Right cardiac atrium (tissue), 5 donors: ENCODE data around the gene STT3A. TPM values are rescaled to one million over a fixed set of nuclear protein-coding genes. Genes with fewer than 3 reads are reported as not detected.

Experiments
- ATAC-seq, 2 donors: fragments of 200-7000 bp; cut with Tn5 transposase; one replicate each; pipeline versions ENCODE4 v1.8.0 to v1.9.1; 2020; ENCODE audit warnings: moderate library complexity in 2 of 2, mild to moderate bottlenecking in 1 of 2
- DNase-seq, 3 donors: peaks; one replicate each; pipeline ENCODE4 v3.0.0-alpha.2; 2020
- H3K27ac ChIP-seq: one replicate; pipeline ENCODE4 v1.5.1; 2013; ENCODE audit warnings: mild to moderate bottlenecking, low read length, control low read depth, moderate library complexity
- H3K27me3 ChIP-seq: one replicate; pipeline ENCODE4 v1.6.1; 2013; ENCODE audit not compliant: control insufficient read depth, insufficient read depth
- H3K4me1 ChIP-seq: one replicate; pipeline ENCODE4 v1.6.1; 2013; ENCODE audit warnings: low read length; ENCODE audit not compliant: control insufficient read depth, insufficient read depth
- H3K4me3 ChIP-seq: one replicate; pipeline ENCODE4 v1.5.1; 2013; ENCODE audit warnings: low read length, control low read depth
- H3K9me3 ChIP-seq: one replicate; pipeline ENCODE4 v1.6.1; 2013; ENCODE audit warnings: low read length; ENCODE audit not compliant: control insufficient read depth
- WGBS: extraction: QIAGEN DNeasy Blood & Tissue Kit; methylation state at CpG from one replicate; pipeline ENCODE4 v1.1.7; 2013; 5-methylcytosine and 5-hydroxymethylcytosine counted together
- intact Hi-C, 4 donors: fragments of 100-400 bp; cut with DNase I; formaldehyde crosslinking; loops; one replicate each; pipeline versions ENCODE4 v1.11.0 to v1.14.0; 2022 to 2023
- long read RNA-seq, 4 donors: library from polyadenylated mRNA; unstranded; transcript quantifications; one replicate each; pipeline ENCODE4 v2.0.0, GENCODE V29; 2020 to 2021
- polyA plus RNA-seq: library from polyadenylated mRNA; stranded (reverse); fragments of 200-250 nt; gene quantifications from one replicate; pipeline ENCODE4 v1.2.3, GENCODE V29; 2013
- total RNA-seq, 4 donors: library from RNA; stranded (reverse); fragmentation: NEBNext Ultra II Directional; extraction: Animal tissue kit (Norgen Biotek cat#: 25700); gene quantifications; one replicate each; pipeline ENCODE4 v1.2.1, GENCODE V29; 2021
- donor health status: healthy with polysubstance abuse.
- donor health status: DM: no; HTN: yes; CAD: no.
- donor health status: DM: no; HTN: no; CAD: no.
- donor health status: DM: no; HTN: yes; CAD: no; lungs with severe emphysema.
- donor health status: DM: yes; HTN: yes; CAD: no.

Gene STT3A
- total RNA-seq (10 to 100 TPM; 62.2 to 90.9 (median 74.9) TPM), polyA plus RNA-seq (33.0 TPM)
- long read RNA-seq, donor 1, full-length matches to known transcripts: 156 of 199 reads
- long read RNA-seq, donor 1, partial matches to known transcripts: 33 of 199 reads
- long read RNA-seq, donor 1, other reads (novel, unspliced or antisense): 10 of 199 reads
- long read RNA-seq, donor 2, full-length matches to known transcripts: 39 of 46 reads
- long read RNA-seq, donor 2, partial matches to known transcripts: 4 of 46 reads
- long read RNA-seq, donor 2, other reads (novel, unspliced or antisense): 3 of 46 reads
- long read RNA-seq, donor 3, full-length matches to known transcripts: 508 of 654 reads
- long read RNA-seq, donor 3, partial matches to known transcripts: 112 of 654 reads
- long read RNA-seq, donor 3, other reads (novel, unspliced or antisense): 34 of 654 reads
- long read RNA-seq, donor 4, full-length matches to known transcripts: 42 of 51 reads
- long read RNA-seq, donor 4, partial matches to known transcripts: 7 of 51 reads
- long read RNA-seq, donor 4, other reads (novel, unspliced or antisense): 2 of 51 reads

DNA sequence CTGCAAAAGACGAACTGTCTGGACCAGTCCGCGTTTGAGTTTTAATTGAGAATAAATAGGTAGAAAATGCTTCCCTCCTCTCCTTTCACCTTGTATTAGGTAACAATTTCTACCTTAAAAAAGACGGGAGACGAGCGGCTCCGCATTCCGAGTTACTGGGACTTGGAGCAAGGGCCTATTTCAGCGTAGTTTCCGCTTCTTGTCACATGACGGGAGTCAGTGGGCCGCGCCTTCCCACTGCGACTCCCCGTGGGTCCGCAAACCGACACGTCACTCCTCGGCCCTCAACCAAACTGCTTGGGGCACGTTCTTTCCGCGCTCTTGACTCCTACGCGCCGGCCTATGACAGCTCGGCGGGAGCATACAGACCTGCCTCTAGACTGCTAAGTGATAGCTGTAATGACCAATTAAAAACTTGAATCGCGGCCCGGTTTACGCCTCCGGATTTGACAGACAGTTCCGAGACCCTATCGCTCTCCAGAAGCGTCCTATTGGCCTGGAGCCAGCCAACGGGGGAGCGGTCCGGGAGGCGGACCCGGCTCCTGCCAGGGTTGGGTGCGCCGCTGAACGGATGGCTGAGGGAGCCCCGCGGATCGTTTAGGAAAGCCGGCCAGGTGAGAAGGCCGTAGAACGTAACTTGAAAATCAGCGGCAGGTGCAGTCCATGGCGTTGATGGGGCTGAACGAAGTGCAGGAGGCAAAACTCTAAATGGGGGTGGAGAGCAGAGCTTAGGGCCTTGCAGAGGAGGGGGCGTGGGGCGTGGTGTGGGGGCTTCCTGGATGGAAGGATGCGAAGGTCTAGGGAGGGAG, at the start of gene STT3A:
TSS of gene STT3A (plus strand) at position 548 of the 809 bp plus-strand sequence. CDS start 3,064 bp downstream, outside the sequence.
- peak; percentile 99 to 100 for ATAC-seq
- under 1% methylated on average over 55 of the region's 55 CpGs for WGBS
- intact Hi-C loops: no loop called here
- no peaks in the 10 kb centered on the region for H3K27me3 ChIP-seq
- no peaks in the 10 kb centered on the region for H3K4me1 ChIP-seq
- peak within 1 kb of the TSS; percentile 100 for H3K27ac ChIP-seq
- DNase-seq: peak; percentile 99 to 100 (median 100)
- H3K4me3 ChIP-seq: peak within 1 kb of the TSS; percentile 87
- H3K9me3 ChIP-seq: no peaks in the 10 kb centered on the region

DNA sequence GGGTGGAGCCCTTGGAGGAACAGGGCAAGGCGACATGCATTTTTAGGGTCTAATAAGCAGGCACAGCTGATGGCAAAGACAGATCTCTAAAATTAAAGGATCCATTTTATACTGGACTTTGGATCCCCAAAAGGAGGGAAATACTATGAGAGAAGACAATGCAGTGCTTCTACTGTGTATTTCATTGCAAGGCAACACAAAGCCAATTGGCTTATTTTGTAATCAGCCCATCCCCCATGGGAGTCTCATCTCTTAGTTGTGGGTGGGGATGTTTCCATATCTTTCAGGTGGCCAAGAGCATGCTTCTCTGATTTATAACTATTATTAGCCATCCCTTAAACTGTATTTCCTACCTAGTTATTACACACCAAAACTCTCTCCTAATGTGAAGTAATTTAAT, 41.9 kb upstream of the STT3A start:
- no peak for ATAC-seq
- 95% methylated on average over 1 of the region's 1 CpG for WGBS
- Histone ChIP-seq H3K27ac (no peak overlapping the region), H3K4me1 (no peaks in the 10 kb centered on the region), H3K9me3 (peaks cover 3% of the 10 kb centered on the region), H3K27me3 (no peaks in the 10 kb centered on the region), H3K4me3 (no peak overlapping the region)
- intact Hi-C loops: no loop called here
- DNase-seq: no peak

DNA sequence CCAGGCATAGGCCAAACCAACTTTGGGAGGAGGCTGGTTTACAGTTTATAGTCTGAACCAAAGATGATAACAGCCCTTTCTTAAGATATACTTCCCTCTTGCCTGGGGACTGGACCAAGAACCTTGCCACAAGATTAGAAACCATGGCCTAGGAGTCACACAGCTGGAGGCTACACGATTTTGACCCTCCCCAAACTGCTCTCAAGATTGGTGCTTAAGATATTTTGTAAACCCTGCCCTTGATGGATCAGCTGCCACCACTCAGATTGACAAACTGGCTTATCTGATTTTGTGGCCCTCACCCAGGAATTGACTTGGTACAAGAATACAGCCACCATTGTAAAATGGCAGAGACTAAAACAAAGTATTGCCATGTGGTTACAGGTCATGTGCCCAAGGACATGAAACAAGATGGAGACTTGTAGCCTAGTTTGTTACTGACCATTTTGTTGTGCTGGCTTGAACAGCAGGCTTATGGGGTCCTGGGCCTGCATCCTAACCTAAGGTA, 40.8 kb upstream of the STT3A start:
- WGBS: 36% methylated on average over 1 of the region's 1 CpG

DNA sequence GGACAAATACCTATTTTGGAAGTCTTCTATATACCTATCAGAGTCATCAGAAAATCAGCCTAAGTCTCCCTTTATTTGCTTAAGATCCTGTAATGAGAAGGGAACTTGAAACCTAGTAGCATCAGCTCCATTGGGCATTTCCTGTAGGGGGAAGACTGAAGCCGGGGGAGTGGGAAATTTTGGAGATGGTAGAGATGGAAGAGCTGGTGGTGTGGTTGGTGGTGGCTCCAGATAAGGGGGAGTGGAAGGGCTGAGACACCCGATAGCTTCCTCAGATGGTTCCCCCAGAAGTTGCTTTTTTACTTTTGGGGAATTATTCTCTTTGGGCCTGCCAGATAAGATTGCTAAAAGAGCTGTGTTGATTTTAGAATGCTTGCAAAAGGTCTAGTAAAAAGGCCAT, 39.7 kb upstream of the STT3A start:
- H3K4me1 ChIP-seq: no peaks in the 10 kb centered on the region
- no peak overlapping the region for H3K27ac ChIP-seq
- intact Hi-C loops: no loop called here
- DNase-seq: no peak
- H3K9me3 ChIP-seq: peaks cover 3% of the 10 kb centered on the region
- H3K4me3 ChIP-seq: no peak overlapping the region
- WGBS: 87% methylated on average over 2 of the region's 2 CpGs
- H3K27me3 ChIP-seq: no peaks in the 10 kb centered on the region
- no peak for ATAC-seq

More for the DNA sequence above, 40.8 kb upstream of the STT3A start:
- ATAC-seq: no peak
- intact Hi-C loops: no loop called here
- Histone ChIP-seq H3K27ac (no peak overlapping the region), H3K4me1 (no peaks in the 10 kb centered on the region), H3K9me3 (peaks cover 3% of the 10 kb centered on the region), H3K4me3 (no peak overlapping the region), H3K27me3 (no peaks in the 10 kb centered on the region)
- DNase-seq: no peak

DNA sequence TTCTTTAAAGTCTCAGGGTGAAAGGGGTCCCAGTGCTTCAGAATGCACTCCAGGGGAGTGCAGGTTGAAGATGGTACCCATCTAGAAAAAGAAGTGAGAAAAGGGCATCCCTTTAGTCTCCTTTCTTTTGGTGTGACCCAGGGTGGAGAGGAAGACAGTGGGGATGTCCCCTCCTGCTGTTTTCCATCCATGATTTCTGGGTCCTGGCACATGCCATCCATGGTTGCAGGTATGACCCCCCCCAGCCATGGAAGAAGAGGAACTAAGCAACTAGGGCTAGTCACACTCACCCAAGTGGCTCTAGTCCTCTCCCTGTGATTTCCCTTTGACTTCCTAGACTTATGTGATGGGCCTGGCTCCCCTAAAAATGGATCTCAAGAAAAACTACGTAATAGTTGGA, 39.3 kb upstream of the STT3A start:
- ATAC-seq (no peak), DNase-seq (no peak)
- H3K4me1 ChIP-seq: no peaks in the 10 kb centered on the region
- no peaks in the 10 kb centered on the region for H3K27me3 ChIP-seq
- no peak overlapping the region for H3K27ac ChIP-seq
- 93% methylated on average over 1 of the region's 1 CpG for WGBS
- peaks cover 3% of the 10 kb centered on the region for H3K9me3 ChIP-seq
- H3K4me3 ChIP-seq: no peak overlapping the region
- intact Hi-C loops: no loop called here

DNA sequence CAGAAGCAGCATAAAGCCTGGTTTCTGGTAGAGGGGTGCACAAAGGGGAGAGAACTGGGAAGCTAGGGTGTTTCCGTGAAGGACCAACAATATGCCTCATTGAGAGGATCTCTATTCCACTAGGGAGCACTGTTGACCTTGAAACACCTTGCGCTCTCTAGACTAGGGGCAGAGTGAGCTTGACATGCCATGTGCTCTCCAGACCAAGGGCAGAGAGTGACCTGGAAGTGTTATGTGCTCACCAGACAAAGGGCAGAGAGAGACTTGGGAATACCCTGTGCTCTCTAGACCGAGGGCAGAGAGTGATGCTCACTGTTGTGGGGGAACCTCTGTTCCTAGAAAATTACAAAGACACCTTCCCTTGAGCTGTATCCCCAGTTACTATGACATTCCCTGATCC, 38.6 kb upstream of the STT3A start:
- Histone ChIP-seq H3K9me3 (peaks cover 3% of the 10 kb centered on the region), H3K4me3 (no peak overlapping the region), H3K27me3 (no peaks in the 10 kb centered on the region), H3K27ac (no peak overlapping the region), H3K4me1 (no peaks in the 10 kb centered on the region)
- intact Hi-C loops: no loop called here
- no peak for ATAC-seq
- WGBS: 80% methylated on average over 3 of the region's 3 CpGs
- no peak for DNase-seq

DNA sequence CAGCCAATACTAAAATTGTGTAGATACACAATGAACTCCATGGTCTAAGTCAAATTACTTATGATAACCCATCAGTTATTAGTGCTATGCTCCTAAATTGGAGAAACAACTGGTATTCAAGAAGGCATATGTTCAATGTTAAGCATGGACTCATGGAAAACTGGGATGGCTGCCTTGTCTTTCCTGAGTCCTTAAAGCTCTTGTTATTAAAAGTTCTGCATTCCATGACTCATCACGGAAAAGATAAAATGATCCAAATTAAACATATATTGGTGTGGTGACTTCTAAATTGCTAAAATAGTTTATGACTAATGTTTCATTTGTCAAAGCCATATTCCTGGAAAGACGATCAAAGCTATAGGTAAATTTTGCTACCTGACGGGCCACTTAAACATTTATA, 32.8 kb upstream of the STT3A start:
- Histone ChIP-seq H3K27ac (no peak overlapping the region), H3K27me3 (no peaks in the 10 kb centered on the region), H3K4me3 (no peak overlapping the region), H3K9me3 (no peaks in the 10 kb centered on the region), H3K4me1 (no peaks in the 10 kb centered on the region)
- DNase-seq: no peak
- ATAC-seq: no peak
- intact Hi-C loops: loop anchor here in 1 of 4 donors (10.0 kb wide), 1 partner anchor 65 kb away; the partner anchor contains the start of gene FEZ1
- WGBS: 79% methylated on average over 3 of the region's 3 CpGs

DNA sequence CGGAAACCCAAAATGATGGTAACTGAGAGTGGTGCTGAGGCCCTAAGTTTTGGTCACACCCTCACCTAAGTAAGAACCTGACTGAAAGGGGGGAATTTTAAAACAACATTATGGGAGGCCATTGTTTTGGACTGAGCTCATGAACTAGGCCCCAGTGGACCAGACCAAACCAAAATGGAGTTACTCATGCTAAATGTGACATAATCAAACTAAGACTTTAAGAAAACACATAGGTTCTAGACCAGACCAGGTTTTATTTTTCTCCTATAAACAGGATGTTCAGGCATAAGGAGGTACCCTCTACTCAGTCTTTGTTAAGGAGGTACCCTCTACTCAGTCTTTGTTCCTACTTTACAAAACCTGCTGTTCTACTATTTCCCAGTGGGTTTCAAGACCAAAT, 30.7 kb upstream of the STT3A start:
- H3K9me3 ChIP-seq: no peaks in the 10 kb centered on the region
- no peak for ATAC-seq
- intact Hi-C loops: loop anchor here in 1 of 4 donors (10.0 kb wide), 1 partner anchor 67 kb away; the partner anchor contains the start of gene FEZ1
- no peaks in the 10 kb centered on the region for H3K4me1 ChIP-seq
- no peak overlapping the region for H3K4me3 ChIP-seq
- 95% methylated on average over 1 of the region's 1 CpG for WGBS
- DNase-seq: no peak
- H3K27ac ChIP-seq: no peak overlapping the region
- no peaks in the 10 kb centered on the region for H3K27me3 ChIP-seq

DNA sequence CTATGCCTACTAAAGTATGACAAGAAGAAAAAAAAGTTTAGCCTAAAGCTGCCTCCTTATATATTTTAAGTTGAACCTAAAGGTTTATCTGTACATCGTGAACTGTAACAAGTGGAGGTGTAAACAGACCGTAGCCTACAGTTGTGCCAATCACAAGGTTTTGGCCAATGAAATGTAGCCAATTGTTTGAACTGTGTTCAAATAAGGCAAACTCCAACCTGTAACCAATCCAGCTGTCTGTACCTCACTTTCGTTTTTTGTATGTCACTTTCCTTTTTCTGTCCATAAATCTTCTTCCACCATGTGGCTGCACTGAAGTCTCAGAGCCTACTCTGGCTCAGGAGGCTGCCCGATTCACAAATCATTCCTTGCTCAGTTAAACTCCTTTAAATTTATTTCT, 30.2 kb upstream of the STT3A start:
- ATAC-seq (no peak), DNase-seq (no peak)
- Histone ChIP-seq H3K27ac (no peak overlapping the region), H3K4me3 (no peak overlapping the region), H3K4me1 (no peaks in the 10 kb centered on the region), H3K27me3 (no peaks in the 10 kb centered on the region), H3K9me3 (no peaks in the 10 kb centered on the region)
- 79% methylated on average over 4 of the region's 4 CpGs for WGBS
- intact Hi-C loops: loop anchor here in 1 of 4 donors (10.0 kb wide), 1 partner anchor 68 kb away; the partner anchor contains the start of gene FEZ1

DNA sequence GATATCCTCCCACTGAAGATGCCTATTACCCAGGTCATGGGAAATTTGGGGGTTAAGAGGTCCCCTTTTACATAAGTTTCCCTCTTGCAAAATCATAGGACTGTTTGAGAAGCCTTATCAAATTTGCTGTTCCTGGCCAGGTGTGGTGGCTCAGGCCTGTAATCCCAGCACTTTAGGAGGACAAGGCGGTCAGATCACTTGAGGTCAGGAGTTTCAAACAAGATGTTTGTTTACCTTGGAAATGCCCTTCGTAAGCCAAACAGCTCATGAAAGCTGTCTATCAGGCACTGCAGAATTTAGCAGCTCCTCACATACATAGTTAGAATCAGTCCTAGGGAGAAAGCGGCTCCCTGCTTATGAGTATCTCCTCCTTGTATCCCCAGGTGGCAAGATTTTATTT, 28.3 kb upstream of the STT3A start:
- intact Hi-C loops: loop anchor here in 1 of 4 donors (10.0 kb wide), 1 partner anchor 70 kb away; the partner anchor contains the start of gene FEZ1
- H3K9me3 ChIP-seq: no peaks in the 10 kb centered on the region
- ATAC-seq (no peak), DNase-seq (no peak)
- H3K27ac ChIP-seq: no peak overlapping the region
- H3K27me3 ChIP-seq: no peaks in the 10 kb centered on the region
- H3K4me1 ChIP-seq: no peaks in the 10 kb centered on the region
- H3K4me3 ChIP-seq: no peak overlapping the region
- 74% methylated on average over 3 of the region's 3 CpGs for WGBS
